T-helper 1 cell (primary cell): ENCODE results near the gene PHLDB3.
"Not testable (repeated sequence)": the region's sequence is repeated elsewhere in the genome, so short reads cannot be mapped to it uniquely, and the experiment has no call there.

ENCODE experiments used
- DNase-seq, 5 donors: peaks; one replicate each; pipeline ENCODE4 v3.0.0-alpha.2; 2012 to 2020

The PHLDB3 gene

GRCh38 chr19:43439032-43439708 is 65.4 kb downstream of the PHLDB3 start:
- DNase-seq = peak; percentile 20 to 92 (median 45)

DNA sequence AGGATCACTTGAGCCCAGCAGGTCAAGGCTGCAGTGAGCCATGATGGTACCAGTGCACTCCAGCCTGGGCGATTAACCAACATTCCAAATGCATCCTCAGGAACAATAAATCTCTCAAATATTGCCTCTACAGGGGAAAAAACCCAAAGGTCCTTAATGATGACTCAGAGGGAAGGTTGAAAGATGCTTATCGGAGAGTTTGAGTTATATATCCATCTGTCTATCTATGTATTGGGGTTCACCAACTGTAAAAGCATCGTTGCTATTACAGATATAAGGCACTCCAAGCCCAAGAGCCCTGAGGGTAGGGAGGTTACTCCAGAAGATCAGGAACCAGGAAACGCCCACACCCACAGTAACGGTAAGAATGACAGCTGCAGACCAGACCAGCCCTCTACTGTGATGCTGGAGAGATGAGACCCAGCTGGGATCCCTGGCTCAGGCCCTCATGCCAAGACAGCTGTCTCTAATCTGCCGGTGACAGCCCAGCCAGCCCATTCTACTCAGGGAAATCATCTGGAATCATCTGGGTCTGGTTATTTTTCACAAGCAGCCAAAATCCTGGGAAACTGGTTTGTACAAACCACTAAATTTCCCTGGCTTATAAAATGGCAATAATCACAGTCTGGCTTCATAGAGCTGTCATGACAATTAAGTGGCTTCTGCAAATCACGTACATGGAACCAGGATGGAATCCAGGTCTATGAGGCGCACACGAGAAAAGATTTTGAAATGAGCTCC is 66.1 kb downstream of the PHLDB3 start:
- peak in 1 of 5 donors; percentile 54 for DNase-seq

- DNase-seq = no peak
These were observed 66.8 kb downstream of the PHLDB3 start for GRCh38 chr19:43437712-43438111.

- DNase-seq = not testable (repeated sequence)
These were observed 67.3 kb downstream of the PHLDB3 start for GRCh38 chr19:43437284-43437683.

GRCh38 chr19:43435775-43436174 is 68.8 kb downstream of the PHLDB3 start:
- DNase-seq = no peak

- no peak for DNase-seq
These were observed 70.9 kb downstream of the PHLDB3 start for GRCh38 chr19:43433689-43434088.

- DNase-seq = no peak
These were observed 71.2 kb downstream of the PHLDB3 start for GRCh38 chr19:43433358-43433673.

GRCh38 chr19:43430976-43431375 is 73.6 kb downstream of the PHLDB3 start:
- no peak for DNase-seq

DNA sequence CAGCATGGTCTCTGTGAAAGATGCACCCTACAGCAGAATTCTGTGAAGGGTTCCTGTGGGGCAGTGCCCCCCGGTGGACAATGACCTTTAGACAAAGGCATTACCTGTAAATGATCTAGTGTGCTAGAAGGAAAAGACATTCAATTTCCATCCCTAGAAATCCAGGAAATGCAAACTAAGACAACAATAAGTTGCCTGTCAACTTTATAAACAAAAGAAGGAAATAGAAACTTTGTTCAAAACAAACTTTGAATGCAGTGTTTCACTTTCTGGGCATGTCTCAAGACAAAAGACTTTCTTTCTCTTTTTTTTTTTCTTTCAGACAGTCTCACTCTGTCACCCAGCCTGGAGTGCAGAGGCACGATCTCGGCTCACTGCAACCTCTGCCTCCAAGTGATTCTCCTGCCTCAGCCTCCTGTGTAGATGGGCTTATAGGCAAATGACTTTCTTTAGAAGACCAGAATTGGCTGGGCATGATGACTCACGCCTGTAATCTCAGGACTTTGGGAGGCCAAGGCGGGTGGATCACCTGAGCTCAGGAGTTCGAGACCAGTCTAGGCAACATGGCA is 74.3 kb downstream of the PHLDB3 start:
- DNase-seq = peak in 3 of 5 donors; percentile 8 to 29 (median 28)

DNA sequence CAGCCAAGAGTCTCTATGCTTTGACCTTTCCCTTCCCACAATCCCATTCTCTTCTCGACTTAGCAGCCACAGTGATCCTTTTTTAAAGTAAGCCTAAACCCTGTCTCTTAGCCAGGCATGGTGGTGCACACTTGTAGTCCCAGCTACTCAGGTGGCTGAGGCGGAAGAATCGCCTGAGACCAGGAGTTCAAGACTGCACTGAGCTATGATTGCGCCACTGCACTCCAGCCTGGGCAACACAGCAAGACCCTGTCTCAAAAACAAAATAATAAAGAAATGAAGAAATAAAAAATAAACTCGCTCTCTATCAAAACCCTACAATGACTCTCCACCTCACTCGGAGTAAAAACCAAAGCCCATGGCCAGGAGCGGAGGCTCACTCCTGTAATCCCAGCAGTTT is 75.2 kb downstream of the PHLDB3 start:
- no peak for DNase-seq

GRCh38 chr19:43425567-43426392 is 78.8 kb downstream of the PHLDB3 start:
- DNase-seq = no peak
